Ramos (cell line): ENCODE measurements around the gene CALN1.
"Not testable (repeated sequence)": the region's sequence is repeated elsewhere in the genome, so short reads cannot be mapped to it uniquely, and the experiment has no call there.

ENCODE experiments used
- in situ Hi-C: fragments of 300-500 bp; cut with MboI; formaldehyde crosslinking; loops from one replicate; pipeline ENCODE4 v1.14.3; 2022; ENCODE audit warnings: low sequenced_read_pairs; ENCODE audit not compliant: unreplicated experiment

Gene CALN1

DNA sequence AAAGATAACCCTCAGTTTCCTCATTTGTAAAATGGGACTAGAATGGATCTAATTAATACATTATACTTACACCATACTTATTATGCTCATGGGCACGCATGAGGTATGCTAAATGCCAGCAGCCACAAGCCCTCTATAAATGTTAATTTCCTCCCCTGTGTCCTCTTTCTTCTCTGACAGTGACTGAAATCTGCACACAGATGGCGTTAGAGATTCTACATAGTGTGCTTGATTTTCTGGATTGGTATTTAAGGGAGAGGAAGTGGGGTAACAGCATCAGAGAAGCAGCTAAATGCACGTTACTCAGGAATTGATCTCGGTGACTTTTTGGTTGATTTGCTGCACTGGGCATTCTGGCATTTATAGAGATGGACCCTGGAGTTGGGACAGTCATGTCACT is 568.5 kb downstream of the CALN1 start:
- in situ Hi-C loops = no loop called here

DNA sequence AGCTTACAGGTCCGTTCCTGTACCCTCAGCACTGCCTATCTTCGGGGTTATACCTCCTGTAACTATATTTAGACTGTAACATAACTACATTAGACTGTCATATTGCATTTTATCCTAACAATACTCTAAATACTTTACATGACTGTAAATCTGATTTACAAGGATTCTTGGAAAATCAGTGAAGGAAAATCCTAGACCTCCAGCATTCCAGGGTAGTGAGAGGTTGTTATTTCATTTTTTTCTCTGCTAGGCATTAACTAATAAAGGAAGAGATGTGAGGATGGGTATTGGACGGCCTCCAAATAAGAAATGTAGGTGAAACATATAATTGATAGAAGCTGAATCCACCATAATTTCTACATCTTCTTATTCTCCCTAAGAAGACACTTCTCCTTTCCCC is 569.4 kb downstream of the CALN1 start:
- in situ Hi-C loops = no loop called here

DNA sequence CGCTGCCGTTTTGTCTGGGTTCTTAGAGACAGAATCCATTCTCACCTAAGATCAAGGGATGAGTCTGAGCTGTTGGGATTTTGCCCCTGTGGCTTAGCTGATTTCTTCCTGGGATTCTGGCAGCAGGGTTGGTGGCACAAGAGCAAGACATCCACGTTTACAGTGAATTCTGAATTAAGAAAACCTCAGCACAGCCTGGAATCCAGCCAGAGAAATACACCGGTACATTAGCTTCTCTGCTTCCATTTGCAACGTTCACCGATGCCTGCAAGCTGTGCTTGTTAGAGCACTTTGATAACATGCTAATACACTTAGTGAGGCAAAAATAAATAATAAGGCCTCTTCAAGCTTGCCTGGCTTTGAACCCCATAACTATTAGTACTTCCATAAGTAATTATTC is 569.8 kb downstream of the CALN1 start:
- in situ Hi-C loops = no loop called here

DNA sequence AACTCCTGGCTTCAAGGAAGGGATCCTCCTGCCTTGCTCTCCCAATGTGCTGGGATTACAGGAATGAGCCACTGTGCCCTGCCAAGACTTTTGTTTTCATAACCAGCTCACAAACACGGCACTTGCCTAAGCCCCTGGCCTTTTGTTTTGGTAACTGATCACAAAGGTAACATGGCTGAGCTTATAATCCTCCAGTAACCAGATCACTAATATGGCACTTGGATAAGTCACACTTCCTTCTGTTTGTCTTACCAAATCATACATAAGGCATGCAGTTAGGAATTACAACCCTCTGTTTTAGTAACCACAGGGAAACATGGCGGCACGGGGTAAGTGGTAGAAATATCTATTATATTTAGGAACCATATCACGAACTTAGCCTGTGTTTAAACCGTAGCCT is 577.1 kb downstream of the CALN1 start:
- in situ Hi-C loops = no loop called here

DNA sequence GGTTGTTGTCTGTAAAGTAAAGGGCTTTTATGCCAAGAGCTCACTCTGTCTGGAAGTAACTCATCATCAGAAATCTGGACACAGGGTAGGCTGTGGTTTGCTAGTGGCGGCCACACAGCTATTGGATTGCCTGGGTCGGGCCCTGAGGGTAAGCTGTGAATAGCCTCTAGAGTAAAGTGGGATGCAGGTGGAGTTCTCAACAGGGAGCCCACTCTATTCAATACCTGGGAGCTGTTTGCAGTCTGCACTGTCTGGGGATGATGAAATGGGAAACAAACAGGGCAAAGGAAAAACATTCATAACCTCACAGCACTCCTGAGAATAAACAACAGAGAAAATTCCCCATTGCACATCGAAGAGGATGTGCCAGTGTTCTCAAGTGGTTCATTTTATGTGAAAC is 582.6 kb downstream of the CALN1 start:
- in situ Hi-C loops = no loop called here

DNA sequence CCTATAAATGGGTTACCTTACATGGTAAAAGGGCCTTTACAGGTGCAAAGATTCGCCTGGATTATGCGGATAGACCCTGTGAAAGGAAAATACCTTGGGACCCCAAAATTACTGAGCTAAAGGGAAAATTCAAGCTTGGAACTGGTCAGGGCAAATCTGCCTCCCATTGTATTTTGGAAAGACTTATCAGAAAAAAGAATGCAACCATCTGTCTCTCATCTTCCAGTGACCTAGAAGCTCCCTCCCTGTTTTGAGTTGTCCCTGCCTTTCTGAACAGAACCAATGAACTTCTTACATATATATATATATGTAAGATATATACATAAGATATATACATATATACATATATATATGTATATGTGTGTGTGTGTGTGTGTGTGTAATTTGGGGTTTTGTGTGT is 583.8 kb downstream of the CALN1 start:
- in situ Hi-C loops = no loop called here

DNA sequence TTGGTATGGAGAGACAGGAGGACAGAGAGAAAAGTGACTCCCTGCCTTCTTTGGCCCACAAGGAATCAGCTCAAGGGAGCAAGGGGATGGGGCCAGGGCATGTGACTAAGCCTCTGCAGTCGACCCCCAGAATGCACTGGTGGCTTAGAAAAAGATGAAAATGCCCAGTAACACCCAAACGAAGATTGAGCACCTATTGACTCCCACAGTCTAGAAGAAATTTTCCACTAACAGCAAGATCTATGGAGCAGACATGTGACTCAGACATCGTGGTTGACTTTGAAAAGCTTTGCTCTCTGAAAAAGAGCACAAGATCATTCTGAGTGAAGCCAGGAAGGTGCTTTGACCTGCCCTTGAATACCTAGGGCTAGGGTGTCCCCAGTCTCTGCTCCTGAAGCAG is 586.0 kb downstream of the CALN1 start:
- in situ Hi-C loops = no loop called here

DNA sequence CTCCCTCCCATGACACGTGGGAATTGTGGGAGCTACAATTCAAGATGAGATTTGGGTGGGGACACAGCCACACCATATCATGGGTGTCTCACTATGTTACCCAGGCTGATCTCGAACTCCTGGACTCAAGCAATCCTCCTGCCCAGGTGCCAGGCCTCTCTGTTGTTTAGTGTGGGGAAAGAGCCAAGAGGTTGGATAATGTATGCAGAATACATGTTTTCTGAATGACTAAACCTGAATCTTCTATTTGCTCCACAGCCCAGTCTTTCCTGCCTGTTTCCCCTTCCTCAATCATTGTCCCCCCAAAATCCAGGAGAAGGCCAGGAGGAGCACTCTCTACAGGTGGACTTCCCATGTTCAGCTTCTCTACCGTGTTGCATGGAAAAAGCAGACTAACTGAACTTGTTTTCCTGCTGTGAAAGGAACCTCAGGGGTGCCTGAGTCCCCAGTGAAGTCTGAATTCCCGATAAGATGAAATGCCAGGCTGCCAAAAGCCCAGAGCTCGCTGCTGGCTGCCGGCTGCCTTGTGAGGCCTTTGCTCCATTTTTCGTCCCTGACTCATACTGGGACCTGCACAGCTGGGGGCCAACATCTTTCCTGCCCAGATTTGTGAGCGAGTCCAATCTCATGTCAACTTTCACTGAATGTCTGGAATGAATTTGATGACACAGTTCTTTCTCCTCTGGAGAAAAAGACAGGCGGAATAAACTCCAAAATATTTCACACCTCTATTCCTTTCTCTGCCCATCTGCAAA is 588.0 kb downstream of the CALN1 start:
- in situ Hi-C loops = no loop called here

DNA sequence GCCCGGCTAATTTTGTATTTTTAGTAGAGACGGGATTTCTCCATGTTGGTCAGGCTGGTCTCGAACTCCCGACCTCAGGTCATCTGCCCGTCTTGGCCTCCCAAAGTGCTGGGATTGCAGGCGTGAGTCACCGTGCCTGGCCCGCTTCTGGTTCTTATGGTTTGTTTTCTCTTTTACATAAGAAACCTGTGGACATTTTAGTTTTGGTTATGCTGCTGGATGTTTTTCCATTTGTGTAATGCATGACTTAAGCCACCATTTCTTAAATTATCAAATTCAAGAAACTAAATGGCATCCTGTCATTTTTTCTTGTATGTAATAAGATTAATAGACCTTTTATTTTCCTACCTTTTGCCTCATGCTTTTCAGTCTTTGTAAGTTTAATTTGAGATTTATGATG is 589.7 kb downstream of the CALN1 start:
- in situ Hi-C loops = not testable (repeated sequence)

DNA sequence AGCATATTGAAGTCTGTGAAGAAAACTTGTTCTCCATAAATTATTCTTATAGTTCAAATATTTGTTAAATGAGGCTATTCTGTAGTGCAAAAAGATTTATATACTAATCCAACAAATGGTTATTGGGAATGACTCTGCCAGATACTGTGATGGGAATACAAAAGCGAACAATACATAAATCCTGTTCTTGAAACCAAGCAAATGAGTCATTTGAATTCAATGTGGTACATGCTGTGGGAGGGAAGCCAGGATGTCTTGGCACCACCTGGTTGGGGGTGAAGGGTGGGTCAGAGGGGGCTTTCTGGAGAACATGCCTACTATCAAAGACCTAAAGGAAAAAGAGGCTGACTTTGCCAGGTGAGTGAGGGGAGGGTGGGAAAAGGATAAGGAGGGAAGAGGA is 594.2 kb downstream of the CALN1 start:
- in situ Hi-C loops = no loop called here

DNA sequence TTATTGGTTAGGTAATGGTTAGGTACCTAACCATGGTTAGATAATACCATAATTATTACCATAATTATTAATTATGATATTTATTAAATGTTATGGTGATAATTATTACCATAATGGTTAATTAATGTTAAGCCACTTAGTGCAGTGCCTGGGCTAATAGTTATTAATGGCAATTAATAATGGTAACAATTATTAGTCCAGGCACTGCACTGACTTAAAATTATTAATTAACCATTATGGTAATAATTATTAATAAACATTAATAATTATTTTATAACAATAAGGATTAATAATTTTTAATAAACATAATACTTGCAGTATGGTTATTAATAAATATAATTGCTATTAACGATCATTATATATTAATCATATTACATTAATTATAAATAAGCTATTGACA is 604.0 kb downstream of the CALN1 start:
- in situ Hi-C loops = no loop called here

DNA sequence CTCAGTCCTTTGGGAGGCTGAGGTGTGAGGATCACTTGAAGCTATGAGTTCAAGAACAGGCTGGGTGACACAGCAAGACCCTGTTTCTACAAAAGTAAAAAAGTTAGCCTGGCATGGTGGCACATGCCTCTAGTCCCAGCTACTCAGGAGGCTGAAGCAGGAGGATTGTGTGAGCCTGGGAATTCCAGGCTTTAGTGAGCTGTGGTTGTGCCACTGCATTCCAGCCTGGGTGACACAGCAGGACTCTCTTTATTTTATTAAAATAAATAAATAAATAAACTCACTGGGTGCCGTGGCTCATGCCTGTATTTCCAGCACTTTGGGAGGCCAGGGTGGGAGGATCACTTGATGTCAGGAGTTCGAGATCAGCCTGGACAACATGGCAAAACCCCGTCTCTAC is 607.9 kb downstream of the CALN1 start:
- in situ Hi-C loops = no loop called here

DNA sequence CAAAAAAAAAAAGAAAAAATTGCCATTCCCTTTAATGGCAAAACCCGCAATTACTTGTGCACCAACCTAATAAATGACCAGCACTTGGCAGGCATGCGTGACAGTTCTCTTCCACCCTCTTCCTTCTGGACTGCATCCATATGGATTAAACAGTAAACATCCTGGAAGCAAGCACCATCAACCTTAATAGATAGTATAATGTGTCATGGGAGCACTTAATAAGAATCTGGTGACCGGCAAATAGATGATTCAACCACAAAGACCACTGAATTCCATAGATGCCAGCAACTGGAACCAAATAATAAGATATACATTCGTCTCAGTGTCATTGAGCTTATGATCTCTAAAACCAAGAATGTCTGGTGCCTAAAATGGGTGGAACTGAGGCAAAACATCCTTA is 610.2 kb downstream of the CALN1 start:
- in situ Hi-C loops = no loop called here

DNA sequence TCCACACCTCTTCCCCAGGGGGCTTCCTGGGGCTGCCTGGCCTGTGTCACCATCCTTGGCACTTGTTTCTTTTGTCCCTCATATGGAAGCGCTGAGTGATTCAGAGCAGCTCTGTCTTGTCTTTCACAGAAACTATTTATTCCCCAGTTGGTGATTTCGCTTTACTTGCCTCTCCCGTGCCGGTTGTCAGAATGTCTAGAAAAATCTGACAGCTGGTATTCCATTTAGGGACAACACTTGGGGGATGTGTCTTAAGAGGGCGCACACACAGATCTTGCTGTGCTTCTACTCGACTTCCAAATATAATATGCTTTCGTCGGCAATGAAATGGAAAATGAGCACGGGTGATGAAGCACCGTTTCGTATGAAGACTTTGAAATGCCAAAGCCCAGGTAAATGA is 611.8 kb downstream of the CALN1 start:
- in situ Hi-C loops = no loop called here

DNA sequence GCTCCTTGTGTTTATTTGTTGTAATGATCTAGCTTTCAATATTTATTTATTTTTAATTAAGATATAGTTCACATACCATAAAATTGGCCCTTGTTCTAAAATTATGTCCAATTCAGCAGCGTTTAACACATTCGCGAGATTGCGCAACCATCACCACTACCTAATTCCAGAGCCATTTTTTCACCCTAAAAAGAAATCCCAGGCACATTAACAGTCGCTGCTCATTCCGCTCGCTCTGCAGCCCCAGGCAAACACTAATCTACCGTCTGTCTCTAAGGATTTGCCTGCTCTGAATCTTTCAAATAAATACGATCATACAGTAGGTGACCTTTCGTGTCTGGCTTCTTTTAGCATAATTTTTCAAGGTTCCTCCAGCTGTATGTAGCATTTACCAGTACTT is 616.7 kb downstream of the CALN1 start:
- in situ Hi-C loops = no loop called here

DNA sequence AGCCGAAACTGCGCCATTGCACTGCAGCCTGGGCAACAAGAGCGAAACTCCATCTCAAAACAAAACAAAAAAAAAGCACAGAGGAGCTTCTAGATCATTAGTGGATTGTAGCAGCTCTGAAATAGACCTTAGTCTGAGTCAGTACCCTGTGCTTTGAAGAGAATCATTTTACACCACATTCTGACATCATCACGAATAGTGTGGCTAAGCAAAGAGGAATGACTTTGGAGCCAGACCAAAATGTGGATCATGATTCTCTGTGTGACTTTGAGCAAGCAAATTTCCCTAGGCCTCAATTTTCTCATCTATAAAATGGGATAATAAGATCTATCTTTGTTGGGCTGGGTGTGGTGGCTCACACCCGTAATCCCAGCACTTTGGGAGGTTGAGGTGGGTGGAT is 618.9 kb downstream of the CALN1 start:
- in situ Hi-C loops = no loop called here

DNA sequence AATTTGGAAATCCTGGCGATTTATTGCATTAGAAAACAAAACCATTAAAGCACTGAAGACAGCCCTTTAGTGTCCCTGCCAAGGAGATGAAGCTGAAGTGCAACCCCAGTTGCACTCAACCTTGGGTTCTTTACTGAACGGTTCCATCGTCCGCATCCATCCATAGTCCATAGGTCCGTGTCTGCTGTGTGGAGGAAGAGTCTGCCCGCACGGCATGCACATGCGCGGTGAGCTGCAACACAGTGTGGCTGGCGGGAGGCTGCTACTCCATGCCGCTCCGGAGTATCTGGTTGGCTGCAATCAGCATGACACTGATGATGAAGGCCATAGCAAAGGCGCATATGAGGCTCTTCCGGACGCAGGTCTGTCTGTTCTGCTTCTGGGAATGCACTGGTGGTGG is 624.6 kb downstream of the CALN1 start:
- in situ Hi-C loops = no loop called here

DNA sequence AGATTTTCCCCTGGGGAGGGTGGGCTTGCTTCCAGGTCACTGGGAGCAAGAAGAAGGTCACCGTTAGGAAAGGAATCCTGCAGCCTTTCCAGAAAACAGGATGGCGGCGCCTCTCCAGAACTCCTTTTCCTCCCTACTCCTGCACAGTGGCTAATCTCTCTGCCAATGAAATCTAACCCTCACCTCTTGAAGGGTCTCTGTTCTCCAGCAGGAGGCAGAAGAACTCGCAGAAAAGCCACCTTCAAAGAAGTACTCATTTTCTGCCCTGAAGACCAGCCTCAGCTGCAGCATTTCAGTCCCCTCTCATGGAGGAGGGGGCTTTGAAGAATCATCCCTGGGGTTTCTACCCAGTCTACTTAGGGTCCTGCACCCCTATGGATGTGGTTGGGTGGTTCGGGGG is 626.9 kb downstream of the CALN1 start:
- in situ Hi-C loops = no loop called here

DNA sequence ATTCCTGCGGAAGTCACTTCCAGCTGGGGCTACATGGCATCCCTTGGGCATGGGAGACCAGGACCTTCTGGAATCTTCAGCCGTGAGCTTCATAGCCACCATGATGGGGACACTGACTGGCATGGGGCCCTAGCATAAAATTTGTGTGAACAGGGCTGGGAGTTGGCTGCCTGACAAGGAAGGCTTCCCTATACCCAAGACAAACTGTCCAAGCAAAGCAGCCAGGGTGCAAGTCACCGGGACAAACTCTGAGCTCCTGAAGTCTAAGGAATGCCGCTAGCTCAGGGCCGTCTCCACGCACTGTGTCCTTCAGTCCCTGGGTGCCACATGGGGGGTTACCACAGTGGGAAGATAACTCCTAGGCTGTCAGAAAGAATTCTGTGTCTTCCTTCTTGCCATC is 627.4 kb downstream of the CALN1 start:
- in situ Hi-C loops = no loop called here

DNA sequence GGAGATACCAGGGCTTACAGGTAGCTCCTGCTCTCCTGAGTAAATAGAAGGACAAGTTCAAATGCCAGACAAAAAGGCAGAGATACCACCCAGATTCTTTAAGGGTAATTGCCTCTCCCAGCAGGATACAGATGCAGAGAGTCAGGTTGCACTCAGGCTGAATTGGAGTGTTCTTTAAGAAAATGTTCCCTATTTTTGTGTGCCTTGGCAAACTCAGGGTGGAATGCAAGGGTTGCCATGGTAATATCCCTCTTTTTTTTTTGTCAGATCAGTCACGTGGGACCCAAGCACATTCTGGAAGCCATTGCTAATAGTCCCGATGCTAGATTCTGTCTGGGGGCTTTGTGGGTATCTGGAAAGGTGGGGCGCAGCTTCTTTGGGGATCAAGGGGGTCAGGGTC is 628.0 kb downstream of the CALN1 start:
- in situ Hi-C loops = no loop called here

DNA sequence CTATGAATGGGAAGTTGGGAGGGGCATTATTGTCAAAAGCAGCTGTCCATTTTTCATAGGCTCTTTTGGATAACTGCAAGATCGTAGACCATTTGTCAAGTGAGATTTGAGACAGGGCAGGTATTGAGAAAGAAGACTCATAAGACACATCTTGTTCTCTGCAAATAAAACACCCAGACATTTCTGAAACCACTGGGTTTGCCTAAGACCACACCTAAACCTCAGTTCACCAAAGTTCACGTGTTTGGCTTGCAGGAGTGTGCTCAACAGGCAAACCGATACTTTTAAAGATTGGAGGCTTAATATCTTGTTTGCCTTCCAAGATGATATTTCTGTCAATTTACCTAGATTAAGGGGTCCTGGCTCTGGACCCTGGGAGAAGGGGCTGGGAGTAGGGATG is 628.4 kb downstream of the CALN1 start:
- in situ Hi-C loops = no loop called here

DNA sequence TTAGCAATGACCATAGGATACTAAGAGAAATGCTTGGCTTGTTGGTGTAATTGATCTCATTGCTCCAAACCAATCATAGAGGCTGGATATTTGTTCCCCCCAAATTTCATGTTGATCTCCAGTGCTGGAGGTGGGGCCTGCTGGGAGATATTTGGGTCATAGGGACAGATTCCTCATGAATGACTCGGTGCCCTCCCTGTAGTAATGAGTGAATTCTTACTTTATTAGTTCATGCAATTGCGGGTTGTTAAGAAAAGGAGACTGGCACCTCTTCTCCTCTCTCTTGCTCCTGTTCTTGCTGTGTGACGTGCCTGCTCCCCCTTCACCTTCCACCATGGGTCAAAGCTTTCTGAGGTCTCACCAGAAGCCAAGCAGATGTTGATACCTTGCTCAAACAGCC is 630.1 kb downstream of the CALN1 start:
- in situ Hi-C loops = no loop called here

DNA sequence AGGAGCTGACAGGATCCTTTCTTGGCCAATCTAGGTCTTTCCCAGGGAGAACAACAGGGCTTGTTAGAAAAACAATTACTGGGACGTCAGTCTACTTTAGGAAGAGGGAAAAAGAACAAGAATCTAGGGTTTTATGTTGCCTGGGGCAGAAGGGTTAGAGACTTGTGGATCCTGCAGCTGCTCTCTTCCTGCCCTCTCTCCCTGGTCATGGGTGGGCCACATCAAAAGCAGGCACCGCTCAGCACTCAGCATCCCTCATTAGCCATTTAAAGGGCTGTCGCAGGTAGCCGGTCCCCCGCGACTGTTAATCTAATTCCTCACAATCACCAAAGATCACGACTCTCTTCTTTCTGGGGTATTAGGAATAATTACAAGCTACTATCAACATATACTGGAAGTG is 631.9 kb downstream of the CALN1 start:
- in situ Hi-C loops = no loop called here
